GM18511 (cell line): ENCODE results near the gene PITPNC1.
"Not testable (repeated sequence)": the region's sequence is repeated elsewhere in the genome, so short reads cannot be mapped to it uniquely, and the experiment has no call there.

Source experiments
- ATAC-seq: cut with Tn5 transposase; IDR thresholded peaks from one replicate; pipeline ENCODE4 v1.9.1; 2021; ENCODE audit warnings: mild to moderate bottlenecking, moderate library complexity; ENCODE audit not compliant: unreplicated experiment

The PITPNC1 gene

GRCh38 chr17:67480959-67481358 is 103.9 kb downstream of the PITPNC1 start:
- ATAC-seq = not testable (repeated sequence)

GRCh38 chr17:67481808-67482207 is 104.7 kb downstream of the PITPNC1 start:
- no peak for ATAC-seq

GRCh38 chr17:67482764-67483163 is 105.7 kb downstream of the PITPNC1 start:
- no peak for ATAC-seq

GRCh38 chr17:67484261-67484660 is 107.2 kb downstream of the PITPNC1 start:
- no peak for ATAC-seq

GRCh38 chr17:67485666-67486065 is 108.6 kb downstream of the PITPNC1 start:
- no peak for ATAC-seq

- no peak for ATAC-seq
These were observed 110.4 kb downstream of the PITPNC1 start for GRCh38 chr17:67487506-67487905.

GRCh38 chr17:67488161-67488560 is 111.1 kb downstream of the PITPNC1 start:
- no peak for ATAC-seq

GRCh38 chr17:67488768-67489167 is 111.7 kb downstream of the PITPNC1 start:
- no peak for ATAC-seq

- ATAC-seq = no peak
These were observed 112.2 kb downstream of the PITPNC1 start for GRCh38 chr17:67489273-67489672.

GRCh38 chr17:67490471-67490870 is 113.4 kb downstream of the PITPNC1 start:
- no peak for ATAC-seq

- no peak for ATAC-seq
These were observed 114.1 kb downstream of the PITPNC1 start for GRCh38 chr17:67491009-67491680.

- no peak for ATAC-seq
These were observed 114.6 kb downstream of the PITPNC1 start for GRCh38 chr17:67491681-67492024.

- ATAC-seq = no peak
These were observed 115.2 kb downstream of the PITPNC1 start for GRCh38 chr17:67492251-67492740.

- ATAC-seq = no peak
These were observed 115.9 kb downstream of the PITPNC1 start for GRCh38 chr17:67492824-67493517.

GRCh38 chr17:67493812-67494211 is 116.7 kb downstream of the PITPNC1 start:
- no peak for ATAC-seq

GRCh38 chr17:67495534-67495933 is 118.5 kb downstream of the PITPNC1 start:
- ATAC-seq = not testable (repeated sequence)

- no peak for ATAC-seq
These were observed 119.2 kb downstream of the PITPNC1 start for GRCh38 chr17:67496286-67496685.

- ATAC-seq = no peak
These were observed 122.6 kb downstream of the PITPNC1 start for GRCh38 chr17:67499685-67500084.

GRCh38 chr17:67500261-67500660 is 123.2 kb downstream of the PITPNC1 start:
- ATAC-seq = no peak

GRCh38 chr17:67500677-67501300 is 123.7 kb downstream of the PITPNC1 start:
- ATAC-seq = no peak

GRCh38 chr17:67502151-67502550 is 125.1 kb downstream of the PITPNC1 start:
- ATAC-seq = no peak

GRCh38 chr17:67503184-67503583 is 126.1 kb downstream of the PITPNC1 start:
- ATAC-seq = no peak
